NCI-H128 (cell line): Measurements from ENCODE around the gene SATL1.
"Not testable (repeated sequence)": the region's sequence is repeated elsewhere in the genome, so short reads cannot be mapped to it uniquely, and the experiment has no call there.

Experiments used
- DNase-seq: peaks from one replicate; lab custom pipeline; 2025; ENCODE audit not compliant: unreplicated experiment; lab: John Stamatoyannopoulos, UW

The SATL1 gene

DNA sequence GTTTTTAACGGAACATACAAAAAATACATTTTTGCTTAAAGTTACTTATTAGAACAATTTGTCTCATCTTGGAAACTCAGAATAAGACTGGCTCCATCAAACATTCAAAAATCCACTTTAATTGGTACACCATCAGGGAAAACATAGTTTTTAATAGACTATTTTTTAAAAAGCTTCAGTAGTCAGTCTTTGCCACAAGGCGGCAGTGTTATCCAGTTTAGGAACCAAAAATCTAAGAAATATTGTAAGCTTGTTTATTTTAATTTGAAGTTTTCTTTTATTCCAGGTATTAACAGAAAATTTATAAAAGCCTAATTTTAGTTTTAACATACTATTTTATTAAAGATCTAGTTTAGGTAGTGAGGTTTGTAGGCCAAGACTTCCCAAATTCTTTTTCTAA lies 132.2 kb downstream of the SATL1 start:
- DNase-seq: no peak

- DNase-seq: no peak
Observed at GRCh38 chrX:85109235-85109634, 134.3 kb downstream of the SATL1 start.

- no peak for DNase-seq
Observed at GRCh38 chrX:85108165-85108564, 135.4 kb downstream of the SATL1 start.

GRCh38 chrX:85107407-85107806 lies 136.2 kb downstream of the SATL1 start:
- DNase-seq: no peak

DNA sequence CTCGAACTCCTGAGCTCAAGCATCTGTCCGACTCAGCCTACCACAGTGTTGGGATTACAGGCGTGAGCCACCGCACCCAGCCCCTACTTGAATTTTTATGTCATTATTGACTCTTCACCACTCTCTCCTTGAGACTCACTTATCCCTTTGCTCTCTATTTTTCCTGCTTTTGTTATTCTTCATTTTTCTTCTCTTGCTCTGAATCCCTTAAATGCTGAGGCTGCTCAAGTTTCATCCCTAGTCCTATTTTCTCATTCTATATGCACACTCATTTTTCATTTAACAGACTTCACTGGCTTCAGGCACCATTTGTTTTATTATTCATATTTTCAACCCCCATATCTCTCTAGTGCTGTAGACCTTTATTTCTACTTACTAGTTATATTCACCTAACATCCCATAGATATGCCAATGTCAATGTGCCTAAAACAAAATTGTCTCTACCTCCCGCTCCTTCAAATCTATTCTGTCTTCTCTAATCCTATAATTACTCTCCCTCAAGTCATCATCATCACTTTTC lies 154.2 kb downstream of the SATL1 start:
- DNase-seq: no peak

- no peak for DNase-seq
Observed at GRCh38 chrX:85084770-85085393, 158.7 kb downstream of the SATL1 start.

- DNase-seq: not testable (repeated sequence)
Observed at GRCh38 chrX:85077247-85077646, 166.3 kb downstream of the SATL1 start.

GRCh38 chrX:85065512-85066198 lies 177.9 kb downstream of the SATL1 start:
- DNase-seq: no peak

DNA sequence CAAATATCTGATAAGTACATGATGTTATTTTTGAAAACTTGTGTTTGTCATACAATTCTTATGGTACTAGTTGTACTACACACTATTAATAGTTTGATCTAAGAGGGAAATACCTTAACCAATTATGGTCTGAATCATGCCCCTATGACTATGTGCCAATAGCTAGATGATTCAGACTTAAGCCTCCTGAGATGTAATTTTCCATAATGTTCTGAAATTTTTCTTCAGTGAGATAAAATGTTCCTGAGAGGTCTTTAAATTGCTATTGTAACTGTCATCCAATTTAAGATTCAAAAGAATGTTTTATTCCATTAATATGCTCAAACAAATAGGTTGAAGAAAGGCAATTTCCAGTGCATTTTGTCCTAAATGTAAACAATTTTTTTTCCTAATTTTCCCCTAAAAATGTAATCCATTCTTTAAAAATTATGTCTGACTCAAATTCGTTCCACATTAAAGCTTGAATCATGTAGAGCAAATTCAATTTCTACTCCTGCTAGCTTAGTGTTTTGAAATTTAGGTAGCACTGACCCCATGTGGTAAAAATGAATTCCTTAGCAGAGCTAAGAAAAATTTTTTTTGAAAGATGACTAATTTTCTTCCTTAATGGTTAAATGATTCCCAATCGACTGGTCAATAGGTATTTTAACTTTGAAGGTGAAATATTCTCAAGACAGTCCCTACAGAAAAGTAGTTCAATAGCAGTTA lies 190.8 kb downstream of the SATL1 start:
- no peak for DNase-seq

- DNase-seq: no peak
Observed at GRCh38 chrX:85052205-85052604, 191.4 kb downstream of the SATL1 start.

DNA sequence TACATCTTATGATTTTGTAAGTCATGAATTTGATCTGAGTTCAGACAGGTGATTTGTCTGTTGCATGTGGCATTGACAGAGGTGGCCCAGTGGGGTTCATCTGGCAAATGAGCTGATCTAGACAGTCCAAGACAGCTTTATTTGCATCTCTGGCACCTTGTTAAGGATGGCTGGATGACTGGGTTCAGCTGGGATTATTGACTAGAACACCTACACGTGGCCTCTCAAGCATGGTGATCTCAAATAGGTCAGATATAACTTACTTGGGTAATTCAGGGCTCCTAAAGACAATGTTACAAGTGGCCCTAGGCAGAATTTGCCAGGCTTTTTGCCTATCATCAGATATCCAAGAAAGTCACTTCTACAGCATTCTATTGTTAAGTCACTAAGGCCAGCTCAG lies 192.0 kb downstream of the SATL1 start:
- no peak for DNase-seq
